Parathyroid adenoma (tissue), 2 donors: ENCODE measurements around the gene NGEF.
"Not testable (repeated sequence)": the region's sequence is repeated elsewhere in the genome, so short reads cannot be mapped to it uniquely, and the experiment has no call there.

Experiments
- H2AFZ ChIP-seq: fragments of 300-600 bp; sonication (generic); one replicate; pipeline ENCODE4 v1.7.0; 2017; ENCODE audit warnings: antibody characterized with exemption, mild to moderate bottlenecking
- H3K27ac ChIP-seq: fragments of 300-600 bp; sonication (generic); one replicate; pipeline ENCODE4 v1.7.0; 2017
- H3K27me3 ChIP-seq: fragments of 300-600 bp; sonication (generic); one replicate; pipeline ENCODE4 v1.7.0; 2017; ENCODE audit warnings: low read length; ENCODE audit not compliant: control insufficient read depth, insufficient read depth
- H3K36me3 ChIP-seq: fragments of 300-600 bp; sonication (generic); one replicate; pipeline ENCODE4 v1.7.0; 2017; ENCODE audit warnings: low read length; ENCODE audit not compliant: control insufficient read depth, insufficient read depth
- H3K4me1 ChIP-seq: fragments of 300-600 bp; sonication (generic); one replicate; pipeline ENCODE4 v1.7.0; 2017; ENCODE audit warnings: control low read depth
- H3K4me2 ChIP-seq: fragments of 300-600 bp; sonication (generic); one replicate; pipeline ENCODE4 v1.7.0; 2017; ENCODE audit warnings: low read length
- H3K4me3 ChIP-seq: fragments of 300-600 bp; sonication (generic); one replicate; pipeline ENCODE4 v1.7.0; 2017; ENCODE audit warnings: low read depth, low read length
- H3K79me2 ChIP-seq: fragments of 300-600 bp; sonication (generic); one replicate; pipeline ENCODE4 v1.7.0; 2017; ENCODE audit warnings: control low read depth
- H3K9ac ChIP-seq: fragments of 300-600 bp; sonication (generic); one replicate; pipeline ENCODE4 v1.7.0; 2017; ENCODE audit warnings: mild to moderate bottlenecking
- H3K9me3 ChIP-seq: fragments of 300-600 bp; sonication (generic); one replicate; pipeline ENCODE4 v1.7.0; 2017; ENCODE audit warnings: low read length; ENCODE audit not compliant: control insufficient read depth
- CTCF ChIP-seq: fragments of 300-600 bp; sonication (generic); IDR thresholded peaks from one replicate; pipeline ENCODE4 v1.7.0; 2017; ENCODE audit warnings: antibody characterized with exemption, mild to moderate bottlenecking
- donor health status: primary hyperparathyroidism.

NGEF gene

GRCh38 chr2:233056961-233057605 lies 44.0 kb upstream of the NGEF start:
- Histone ChIP-seq H3K9ac (no peak overlapping the region), H3K36me3 (no peaks in the 10 kb centered on the region), H3K4me3 (no peak overlapping the region), H3K27ac (no peak overlapping the region), H3K9me3 (no peaks in the 10 kb centered on the region), H2AFZ (no peak overlapping the region), H3K27me3 (no peaks in the 10 kb centered on the region), H3K79me2 (no peaks in the 10 kb centered on the region), H3K4me2 (no peak overlapping the region), H3K4me1 (no peaks in the 10 kb centered on the region)
- no peak for TF ChIP-seq CTCF

GRCh38 chr2:233055362-233055761 lies 42.3 kb upstream of the NGEF start:
- no peak overlapping the region for H2AFZ ChIP-seq
- H3K4me3 ChIP-seq: no peak overlapping the region
- H3K9me3 ChIP-seq: no peaks in the 10 kb centered on the region
- H3K9ac ChIP-seq: no peak overlapping the region
- H3K27me3 ChIP-seq: no peaks in the 10 kb centered on the region
- H3K4me2 ChIP-seq: no peak overlapping the region
- H3K79me2 ChIP-seq: no peaks in the 10 kb centered on the region
- H3K27ac ChIP-seq: no peak overlapping the region
- no peak for TF ChIP-seq CTCF
- no peaks in the 10 kb centered on the region for H3K36me3 ChIP-seq
- no peaks in the 10 kb centered on the region for H3K4me1 ChIP-seq

DNA sequence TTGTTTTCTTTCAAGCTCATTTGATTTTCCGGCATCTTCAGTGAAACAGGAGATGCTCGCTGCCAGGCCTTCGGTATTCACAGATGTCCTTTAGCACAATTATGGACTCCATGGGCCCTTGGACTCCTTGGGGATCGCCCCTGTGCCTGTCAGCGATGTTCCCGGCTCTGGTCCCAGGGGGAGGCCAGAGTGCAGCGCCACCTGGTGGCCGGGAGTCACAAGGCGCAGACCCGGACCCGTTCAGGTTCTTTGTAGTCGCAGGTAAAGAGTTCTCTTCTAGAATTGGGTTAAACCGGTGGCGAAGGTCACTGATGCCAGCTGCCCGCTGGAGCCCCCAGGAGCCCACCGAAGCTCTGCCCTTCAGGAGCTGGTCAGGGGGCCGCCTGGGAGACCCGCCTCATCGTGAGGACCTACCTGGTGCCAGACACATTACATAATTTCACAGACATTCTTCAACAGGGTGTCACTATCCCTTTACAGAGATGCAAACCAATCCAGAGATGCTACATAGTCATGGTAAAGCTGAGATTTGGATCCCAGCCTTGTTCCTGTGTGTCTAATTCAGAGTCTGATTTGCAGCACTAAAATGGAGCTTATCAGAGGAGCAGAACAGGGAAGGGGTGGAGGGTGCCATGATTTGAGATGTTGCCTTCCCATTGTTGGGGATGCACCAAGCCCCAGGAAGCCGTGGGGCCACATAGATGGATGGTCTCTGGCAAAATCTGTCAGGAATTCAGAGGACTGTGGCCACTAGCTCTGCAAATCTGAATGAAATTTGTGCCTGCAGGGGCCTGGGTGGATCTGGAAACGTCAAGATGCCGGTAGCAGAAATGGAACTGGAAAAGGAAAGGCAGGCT lies 41.1 kb upstream of the NGEF start:
- no peaks in the 10 kb centered on the region for H3K4me1 ChIP-seq
- no peak overlapping the region for H3K9ac ChIP-seq
- no peaks in the 10 kb centered on the region for H3K27me3 ChIP-seq
- no peaks in the 10 kb centered on the region for H3K79me2 ChIP-seq
- peak overlapping the region; percentile 85 for H2AFZ ChIP-seq
- H3K36me3 ChIP-seq: no peaks in the 10 kb centered on the region
- no peak overlapping the region for H3K4me3 ChIP-seq
- no peak overlapping the region for H3K4me2 ChIP-seq
- H3K9me3 ChIP-seq: no peaks in the 10 kb centered on the region
- peak; percentile 96 for TF ChIP-seq CTCF
- no peak overlapping the region for H3K27ac ChIP-seq

DNA sequence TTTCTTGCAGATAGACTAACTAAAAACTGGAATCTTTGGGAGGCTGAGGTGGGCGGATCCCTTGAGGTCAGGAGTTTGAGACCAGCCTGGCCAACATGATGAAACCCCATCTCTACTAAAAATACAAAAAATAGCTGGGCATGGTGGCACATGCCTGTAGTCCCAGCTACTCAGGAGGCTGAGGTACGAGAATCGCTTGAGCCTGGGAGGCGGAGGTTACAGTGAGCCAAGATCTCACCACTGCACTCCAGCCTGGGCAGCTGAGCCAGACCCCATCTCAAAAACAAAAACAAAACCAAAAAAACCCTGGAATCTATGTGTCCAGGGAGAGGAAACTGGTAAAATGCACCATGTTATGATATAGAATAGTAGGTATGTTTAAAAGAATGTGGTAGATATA lies 39.5 kb upstream of the NGEF start:
- H3K9ac ChIP-seq, H3K9me3 ChIP-seq, H3K36me3 ChIP-seq, H3K27ac ChIP-seq, H3K4me2 ChIP-seq, H3K27me3 ChIP-seq, H3K4me3 ChIP-seq, H3K4me1 ChIP-seq, H2AFZ ChIP-seq, H3K79me2 ChIP-seq: not testable (repeated sequence)

GRCh38 chr2:233051241-233052149 lies 38.4 kb upstream of the NGEF start:
- Histone ChIP-seq H3K9me3 (no peaks in the 10 kb centered on the region), H2AFZ (no peak overlapping the region), H3K79me2 (no peaks in the 10 kb centered on the region), H3K4me2 (no peak overlapping the region), H3K4me1 (no peaks in the 10 kb centered on the region), H3K4me3 (no peak overlapping the region), H3K27me3 (no peaks in the 10 kb centered on the region), H3K27ac (no peak overlapping the region), H3K9ac (no peak overlapping the region), H3K36me3 (no peaks in the 10 kb centered on the region)
- TF ChIP-seq CTCF: no peak
